ENCODE data around the gene ZNF44. TPM values are rescaled to one million over a fixed set of nuclear protein-coding genes. Genes with fewer than 3 reads are reported as not detected.
"Not testable (repeated sequence)": the region's sequence is repeated elsewhere in the genome, so short reads cannot be mapped to it uniquely, and the experiment has no call there.

ZNF44 gene
- total and polyA plus RNA-seq, 10 donors = 6.7 to 21.3 (median 13.4) TPM

GRCh38 chr19:12330340-12330739 is 35.7 kb upstream of the ZNF44 start:
- intact Hi-C loops (cut with DNase I; ENCODE audit: low total_unique reads) = no loop called here
- WGBS, 5 donors = 85 to 98% (median 96%) methylated on average over 4 of the region's 4 CpGs
- H3K27me3 ChIP-seq (replicated peaks in 1 of 7) = no peaks in the 10 kb centered on the region

GRCh38 chr19:12325690-12326089 is 31.0 kb upstream of the ZNF44 start:
- TF ChIP-seq CTCF (IDR thresholded peaks at IDR 0.05 in 8 of 11, conservative IDR thresholded peaks at IDR 0.05 in 3 of 11) (no peak), POLR2AphosphoS5 (IDR thresholded peaks at IDR 0.05) (no peak), POLR2A (IDR thresholded peaks at IDR 0.05) (no peak)
- Histone ChIP-seq H3K27ac (no peak overlapping the region), H3K4me1 (peaks cover 0 to 7% (median 1%) of the 10 kb centered on the region in 6 donors), H3K36me3 (peaks cover 0 to 36% (median 19%) of the 10 kb centered on the region in 6 donors), H3K27me3 (replicated peaks in 1 of 7) (no peaks in the 10 kb centered on the region), H3K9me3 (peaks cover 0 to 31% (median 14%) of the 10 kb centered on the region in 8 donors), H3K4me3 (no peak overlapping the region)
- DNase-seq = no peak
- intact Hi-C loops (cut with DNase I; ENCODE audit: low total_unique reads) = no loop called here

More at GRCh38 chr19:12330340-12330739, 35.7 kb upstream of the ZNF44 start:
- DNase-seq = no peak
- H3K4me1 ChIP-seq = peaks cover 3 to 40% (median 29%) of the 10 kb centered on the region in 6 donors
- no peaks in the 10 kb centered on the region for H3K9me3 ChIP-seq
- TF ChIP-seq CTCF (IDR thresholded peaks at IDR 0.05 in 8 of 11, conservative IDR thresholded peaks at IDR 0.05 in 3 of 11) = no peak
- no peak for TF ChIP-seq POLR2AphosphoS5 (IDR thresholded peaks at IDR 0.05)
- TF ChIP-seq POLR2A (IDR thresholded peaks at IDR 0.05) = no peak
- H3K36me3 ChIP-seq = no peaks in the 10 kb centered on the region
- H3K4me3 ChIP-seq = no peak overlapping the region
- no peak overlapping the region for H3K27ac ChIP-seq

GRCh38 chr19:12318782-12319413 is 24.2 kb upstream of the ZNF44 start:
- TF ChIP-seq CTCF (IDR thresholded peaks at IDR 0.05 in 8 of 11, conservative IDR thresholded peaks at IDR 0.05 in 3 of 11) (no peak), POLR2AphosphoS5 (IDR thresholded peaks at IDR 0.05) (no peak), POLR2A (IDR thresholded peaks at IDR 0.05) (no peak)
- Histone ChIP-seq H3K27me3 (replicated peaks in 1 of 7) (no peaks in the 10 kb centered on the region), H3K9me3 (peaks cover 3 to 74% (median 43%) of the 10 kb centered on the region in 8 donors), H3K27ac (no peak overlapping the region), H3K36me3 (peaks cover 3 to 61% (median 47%) of the 10 kb centered on the region in 6 donors), H3K4me1 (no peaks in the 10 kb centered on the region), H3K4me3 (no peak overlapping the region)
- intact Hi-C loops (cut with DNase I; ENCODE audit: low total_unique reads) = no loop called here
- no peak for DNase-seq
- WGBS, 5 donors = 96 to 97% (median 96%) methylated on average over 13 of the region's 13 CpGs

- intact Hi-C loops (cut with DNase I; ENCODE audit: low total_unique reads) = no loop called here
- DNase-seq = no peak
- H3K27ac ChIP-seq = no peak overlapping the region
These were observed 19.9 kb upstream of the ZNF44 start for GRCh38 chr19:12314553-12314952.

GRCh38 chr19:12308891-12309290 is 14.2 kb upstream of the ZNF44 start:
- H3K9me3 ChIP-seq; H3K4me1 ChIP-seq; H3K36me3 ChIP-seq; intact Hi-C loops (cut with DNase I; ENCODE audit: low total_unique reads); H3K27me3 ChIP-seq (replicated peaks in 1 of 7); H3K27ac ChIP-seq; DNase-seq; H3K4me3 ChIP-seq: not testable (repeated sequence)
- WGBS, 5 donors = 92 to 98% (median 96%) methylated on average over 12 of the region's 12 CpGs

More at GRCh38 chr19:12314553-12314952, 19.9 kb upstream of the ZNF44 start:
- 76 to 86% (median 81%) methylated on average over 7 of the region's 7 CpGs for WGBS, 5 donors
- TF ChIP-seq POLR2AphosphoS5 (IDR thresholded peaks at IDR 0.05) (no peak), CTCF (IDR thresholded peaks at IDR 0.05 in 8 of 11, conservative IDR thresholded peaks at IDR 0.05 in 3 of 11) (no peak), POLR2A (IDR thresholded peaks at IDR 0.05) (no peak)
- Histone ChIP-seq H3K4me3 (no peak overlapping the region), H3K4me1 (no peaks in the 10 kb centered on the region), H3K9me3 (peaks cover 3 to 35% (median 20%) of the 10 kb centered on the region in 8 donors), H3K27me3 (replicated peaks in 1 of 7) (no peaks in the 10 kb centered on the region), H3K36me3 (peaks cover 3 to 26% (median 17%) of the 10 kb centered on the region in 6 donors)
